ENCODE measurements around the gene SDK1. TPM values are rescaled to one million over a fixed set of nuclear protein-coding genes. Genes with fewer than 3 reads are reported as not detected.
A peak's percentile ranks its signal among the peaks of the same experiment; 100 is the strongest.

SDK1 gene
- total RNA-seq, 1 experiment from 2014 or later: 20.0 TPM

GRCh38 chr7:3757059-3757458 is 456.0 kb downstream of the SDK1 start:
- H3K27me3 Mint-ChIP-seq (ENCODE audit: unreplicated experiment): no peaks in the 10 kb centered on the region
- H3K36me3 Mint-ChIP-seq (ENCODE audit: insufficient read depth, unreplicated experiment): peaks cover 9% of the 10 kb centered on the region
- no peak for TF ChIP-seq CTCF (IDR thresholded peaks at IDR 0.05; ENCODE audit: unreplicated experiment)
- H3K9me3 Mint-ChIP-seq (ENCODE audit: low read depth, unreplicated experiment): peaks cover 7% of the 10 kb centered on the region
- CTCF ChIA-PET: no interaction called here
- DNase-seq: no peak
- no peak overlapping the region for H3K27ac Mint-ChIP-seq (ENCODE audit: unreplicated experiment)
- no TSS peak for BruUV-seq (replicated peaks)
- H3K4me1 Mint-ChIP-seq (ENCODE audit: low read depth, unreplicated experiment): peaks cover 48% of the 10 kb centered on the region
- intact Hi-C loops (cut with micrococcal nuclease; ENCODE audit: unreplicated experiment): no loop called here
- no peak overlapping the region for H3K4me3 Mint-ChIP-seq (ENCODE audit: low read depth, unreplicated experiment)

- CTCF ChIA-PET: interaction anchor here (1.6 kb wide), 1 partner anchor 8 kb away, joined by 9 read pairs; no protein-coding TSS in a partner anchor
- H3K4me1 Mint-ChIP-seq (ENCODE audit: low read depth, unreplicated experiment): peaks cover 54% of the 10 kb centered on the region
- no peak for DNase-seq
- H3K36me3 Mint-ChIP-seq (ENCODE audit: insufficient read depth, unreplicated experiment): peaks cover 9% of the 10 kb centered on the region
- peak overlapping the region; percentile 40 for H3K4me3 Mint-ChIP-seq (ENCODE audit: low read depth, unreplicated experiment)
- H3K27me3 Mint-ChIP-seq (ENCODE audit: unreplicated experiment): no peaks in the 10 kb centered on the region
- BruUV-seq (replicated peaks): no TSS peak
- no peak for TF ChIP-seq CTCF (IDR thresholded peaks at IDR 0.05; ENCODE audit: unreplicated experiment)
- peak overlapping the region; percentile 45 for H3K27ac Mint-ChIP-seq (ENCODE audit: unreplicated experiment)
- intact Hi-C loops (cut with micrococcal nuclease; ENCODE audit: unreplicated experiment): loop anchor here (5.0 to 10.0 kb wide), 2 partner anchors 276 to 458 kb away; partner anchors contain the start of gene SDK1
- peaks cover 7% of the 10 kb centered on the region for H3K9me3 Mint-ChIP-seq (ENCODE audit: low read depth, unreplicated experiment)
These were observed 459.6 kb downstream of the SDK1 start for GRCh38 chr7:3760651-3761050.

- H3K4me1 Mint-ChIP-seq (ENCODE audit: low read depth, unreplicated experiment): peaks cover 48% of the 10 kb centered on the region
- intact Hi-C loops (cut with micrococcal nuclease; ENCODE audit: unreplicated experiment): loop anchor here (5.0 to 10.0 kb wide), 2 partner anchors 277 to 460 kb away; partner anchors contain the start of gene SDK1
- H3K27me3 Mint-ChIP-seq (ENCODE audit: unreplicated experiment): no peaks in the 10 kb centered on the region
- H3K4me3 Mint-ChIP-seq (ENCODE audit: low read depth, unreplicated experiment): peak overlapping the region; percentile 40
- peaks cover 4% of the 10 kb centered on the region for H3K9me3 Mint-ChIP-seq (ENCODE audit: low read depth, unreplicated experiment)
- DNase-seq: no peak
- CTCF ChIA-PET: interaction anchor here (0.5 to 1.6 kb wide), 7 partner anchors 10 to 525 kb away, joined by 3 to 9 read pairs (median 3); no protein-coding TSS in a partner anchor
- H3K27ac Mint-ChIP-seq (ENCODE audit: unreplicated experiment): peak overlapping the region; percentile 45
- no peak for TF ChIP-seq CTCF (IDR thresholded peaks at IDR 0.05; ENCODE audit: unreplicated experiment)
- no TSS peak for BruUV-seq (replicated peaks)
- peaks cover 9% of the 10 kb centered on the region for H3K36me3 Mint-ChIP-seq (ENCODE audit: insufficient read depth, unreplicated experiment)
These were observed 461.2 kb downstream of the SDK1 start for GRCh38 chr7:3762146-3762831.

- Mint-ChIP-seq H3K9me3 (ENCODE audit: low read depth, unreplicated experiment) (no peaks in the 10 kb centered on the region), H3K27me3 (ENCODE audit: unreplicated experiment) (no peaks in the 10 kb centered on the region), H3K36me3 (ENCODE audit: insufficient read depth, unreplicated experiment) (no peaks in the 10 kb centered on the region), H3K4me1 (ENCODE audit: low read depth, unreplicated experiment) (no peaks in the 10 kb centered on the region), H3K27ac (ENCODE audit: unreplicated experiment) (no peak overlapping the region), H3K4me3 (ENCODE audit: low read depth, unreplicated experiment) (no peak overlapping the region)
- TF ChIP-seq CTCF (IDR thresholded peaks at IDR 0.05; ENCODE audit: unreplicated experiment): no peak
- DNase-seq: no peak
- intact Hi-C loops (cut with micrococcal nuclease; ENCODE audit: unreplicated experiment): loop anchor here (10.0 kb wide), 1 partner anchor 283 kb away; no protein-coding TSS in a partner anchor
- BruUV-seq (replicated peaks): no TSS peak
- CTCF ChIA-PET: no interaction called here
These were observed 467.1 kb downstream of the SDK1 start for GRCh38 chr7:3767917-3768777.
